GM21528 (cell line): ENCODE measurements around the gene DHCR24.

Source experiments
- ATAC-seq: cut with Tn5 transposase; IDR thresholded peaks from one replicate; pipeline ENCODE4 v1.9.1; 2021; ENCODE audit warnings: mild to moderate bottlenecking, moderate library complexity; ENCODE audit not compliant: unreplicated experiment, low FRiP score

The DHCR24 gene

DNA sequence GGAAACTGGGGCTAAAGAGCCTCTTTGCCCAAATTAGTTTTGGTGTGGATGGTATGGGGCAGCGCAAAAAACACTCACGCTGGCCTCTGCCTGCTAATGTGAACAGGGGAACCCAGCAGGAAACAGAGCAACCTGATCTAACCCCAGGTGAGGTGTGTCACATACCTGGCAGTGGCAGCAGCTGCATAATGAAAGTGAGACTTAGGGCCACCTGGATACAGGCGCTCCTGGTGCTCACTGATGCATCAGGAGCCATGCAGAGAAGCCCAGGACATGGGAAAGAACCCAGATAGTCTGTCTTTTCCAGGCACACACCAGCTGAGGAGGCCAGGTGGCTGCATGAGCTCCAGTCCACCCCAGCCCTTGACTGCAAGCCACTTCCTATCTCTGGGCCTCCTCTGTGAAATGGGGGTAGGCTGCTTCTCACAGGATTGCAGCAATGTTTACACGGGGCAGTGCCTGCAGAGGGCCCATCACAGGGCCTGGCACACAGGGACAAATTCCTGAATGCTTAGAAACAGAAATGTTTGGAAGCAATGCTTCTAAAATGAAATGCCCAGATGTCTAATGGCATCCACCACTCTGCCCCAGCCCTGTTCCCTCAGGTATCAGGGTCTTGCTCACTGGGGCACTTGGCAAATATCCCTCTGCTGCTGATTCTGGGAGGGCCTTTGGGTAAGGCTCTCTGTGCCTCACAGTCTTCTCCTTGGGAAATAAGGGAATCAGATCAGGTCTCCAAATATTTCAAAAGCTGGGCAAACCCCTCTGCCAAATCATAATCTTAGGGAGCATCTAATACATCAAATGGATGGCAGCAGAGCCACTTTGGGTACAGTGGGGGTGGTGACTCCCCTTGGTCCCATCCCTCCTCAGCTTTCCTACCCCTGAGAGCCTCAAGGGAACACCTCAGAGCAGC is 19.9 kb downstream of the DHCR24 start:
- no peak for ATAC-seq

DNA sequence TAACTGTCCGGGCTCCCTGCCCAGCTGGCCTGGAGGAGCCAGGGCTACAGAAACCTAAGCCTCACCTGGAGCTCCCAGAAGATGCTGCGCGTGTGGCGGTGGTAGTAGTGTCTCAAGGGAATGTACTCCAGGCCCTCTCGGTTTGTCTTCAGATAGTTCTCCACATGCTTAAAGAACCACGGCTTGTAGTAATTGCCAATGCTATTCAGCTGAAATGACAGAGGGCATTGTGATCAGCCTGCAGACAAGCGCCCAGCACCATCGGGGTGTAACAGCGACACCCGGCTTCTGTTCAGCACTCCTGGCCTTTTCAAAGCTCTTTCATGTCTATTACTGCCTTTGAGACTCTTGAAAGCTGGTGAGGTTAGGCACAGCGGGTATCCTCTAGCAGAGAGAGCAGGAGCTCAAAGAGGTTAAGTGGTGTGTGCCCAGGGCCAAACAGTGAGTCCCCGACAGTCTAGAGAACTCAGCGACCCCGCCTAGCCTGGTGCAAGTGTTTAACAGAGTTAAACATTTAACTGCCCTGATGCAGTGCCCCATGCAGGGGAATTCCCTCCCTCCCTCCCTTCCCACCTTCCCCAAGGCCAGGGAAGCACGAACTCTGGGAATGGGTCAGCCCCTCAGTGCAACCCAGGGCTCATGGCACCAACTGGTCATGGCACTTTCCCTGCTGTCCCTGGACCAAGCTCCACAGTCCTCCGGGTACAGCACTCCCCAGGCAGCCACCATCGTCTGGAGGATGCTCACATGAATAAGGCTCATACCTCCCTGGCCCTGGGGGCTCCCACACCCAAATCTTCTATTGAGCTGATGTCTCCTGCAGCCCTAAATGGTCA is 21.5 kb downstream of the DHCR24 start:
- ATAC-seq, result no peak

DNA sequence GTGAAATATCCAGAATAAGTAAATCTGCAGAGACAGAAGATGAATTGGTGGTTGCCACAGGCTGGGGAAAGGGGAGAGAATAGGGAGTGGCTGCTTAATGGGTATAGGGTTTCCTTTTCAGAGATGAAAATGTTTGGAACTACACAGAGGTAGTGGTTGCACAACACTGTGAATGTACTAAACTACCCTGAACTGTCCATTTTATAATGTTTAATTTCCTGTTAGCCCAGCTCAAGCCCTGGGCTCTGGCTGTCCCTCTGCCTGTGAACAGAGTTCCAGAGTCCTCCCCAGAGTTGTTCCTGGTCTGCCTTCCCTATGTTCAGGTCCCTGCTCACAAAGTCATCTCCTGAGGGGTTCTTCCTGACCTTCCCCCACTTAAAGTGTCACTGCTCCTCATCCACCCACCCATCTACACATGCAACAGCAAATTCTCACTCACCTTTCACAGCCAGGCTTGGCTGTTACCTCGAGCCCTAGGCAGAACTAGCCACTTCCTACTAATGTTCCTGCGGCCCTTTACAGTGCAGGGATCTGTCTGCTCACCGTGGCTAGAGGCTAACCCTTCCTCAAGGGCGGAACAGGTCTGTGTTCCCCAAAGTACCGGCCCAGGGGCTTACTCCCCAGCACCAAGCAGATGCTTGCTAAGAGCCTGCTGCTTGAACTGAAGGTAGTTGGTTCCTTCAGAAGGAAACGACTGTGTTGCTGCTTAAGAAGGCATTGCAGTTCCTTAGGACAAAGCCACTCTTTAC is 22.4 kb downstream of the DHCR24 start:
- no peak for ATAC-seq

- ATAC-seq, result no peak
These were observed 23.7 kb downstream of the DHCR24 start for GRCh38 chr1:54863267-54863665.

DNA sequence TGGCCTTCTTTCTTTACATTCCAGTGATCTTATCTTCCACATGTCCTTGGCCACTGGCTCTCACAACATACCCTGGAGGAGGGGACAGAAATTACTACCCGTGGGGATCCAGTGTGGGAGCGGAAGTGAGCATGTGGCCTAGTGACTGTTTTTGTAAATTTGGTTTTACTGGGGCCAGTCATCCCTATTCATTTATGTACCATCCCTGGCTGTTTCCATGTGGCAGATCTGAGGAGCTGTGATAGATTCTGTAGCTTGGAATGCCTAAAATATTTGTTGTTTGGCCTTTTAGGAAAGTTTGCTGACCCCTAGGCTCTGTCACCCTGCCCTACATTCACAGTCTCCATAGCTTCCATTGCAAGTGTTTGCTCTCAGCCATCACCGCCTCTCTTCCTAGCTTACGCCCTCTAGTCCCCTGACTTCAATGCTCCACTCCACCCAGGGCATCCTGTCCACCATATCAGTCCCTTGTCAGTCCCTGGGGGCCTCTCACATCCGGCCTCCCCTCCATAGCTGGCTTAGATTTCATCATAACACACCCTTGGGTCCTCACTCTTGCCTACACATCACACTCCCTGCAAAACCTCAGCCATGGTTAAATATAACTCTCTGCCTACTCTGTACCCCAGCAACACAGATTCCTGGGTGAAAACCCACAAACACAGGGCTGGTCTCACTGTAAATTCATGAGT is 25.8 kb downstream of the DHCR24 start:
- no peak for ATAC-seq

DNA sequence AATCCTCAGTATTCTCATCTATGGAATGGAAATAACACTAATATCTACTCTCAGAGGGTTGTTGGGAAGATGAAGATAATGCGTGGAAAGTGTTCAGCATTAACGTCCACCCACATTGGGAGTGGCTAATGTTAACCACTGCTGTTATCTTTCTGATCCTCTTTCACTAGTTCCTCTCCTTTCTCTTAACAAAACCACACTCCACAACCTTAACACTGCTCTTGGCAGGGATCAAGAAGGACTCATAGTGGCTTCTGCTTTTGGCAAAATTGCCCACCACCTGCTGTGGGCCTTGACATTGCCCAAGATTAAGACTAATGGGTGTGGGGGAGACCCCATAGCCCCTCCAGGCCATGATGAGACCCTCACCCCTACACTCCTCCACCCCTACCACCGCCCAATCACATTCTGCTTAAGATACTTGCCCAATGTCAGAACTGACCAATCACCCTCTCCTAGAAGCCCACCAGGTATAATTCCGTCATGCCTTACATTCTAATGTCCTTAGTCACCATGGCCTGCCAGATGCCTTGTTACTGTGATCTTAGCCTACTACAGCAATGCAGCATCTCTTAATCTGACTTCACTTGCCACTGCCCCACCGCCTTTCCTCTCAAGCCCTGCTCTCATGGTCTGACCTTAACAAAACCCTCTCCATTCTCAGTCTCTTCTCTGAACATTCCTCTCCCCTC is 27.1 kb downstream of the DHCR24 start:
- ATAC-seq, result no peak

DNA sequence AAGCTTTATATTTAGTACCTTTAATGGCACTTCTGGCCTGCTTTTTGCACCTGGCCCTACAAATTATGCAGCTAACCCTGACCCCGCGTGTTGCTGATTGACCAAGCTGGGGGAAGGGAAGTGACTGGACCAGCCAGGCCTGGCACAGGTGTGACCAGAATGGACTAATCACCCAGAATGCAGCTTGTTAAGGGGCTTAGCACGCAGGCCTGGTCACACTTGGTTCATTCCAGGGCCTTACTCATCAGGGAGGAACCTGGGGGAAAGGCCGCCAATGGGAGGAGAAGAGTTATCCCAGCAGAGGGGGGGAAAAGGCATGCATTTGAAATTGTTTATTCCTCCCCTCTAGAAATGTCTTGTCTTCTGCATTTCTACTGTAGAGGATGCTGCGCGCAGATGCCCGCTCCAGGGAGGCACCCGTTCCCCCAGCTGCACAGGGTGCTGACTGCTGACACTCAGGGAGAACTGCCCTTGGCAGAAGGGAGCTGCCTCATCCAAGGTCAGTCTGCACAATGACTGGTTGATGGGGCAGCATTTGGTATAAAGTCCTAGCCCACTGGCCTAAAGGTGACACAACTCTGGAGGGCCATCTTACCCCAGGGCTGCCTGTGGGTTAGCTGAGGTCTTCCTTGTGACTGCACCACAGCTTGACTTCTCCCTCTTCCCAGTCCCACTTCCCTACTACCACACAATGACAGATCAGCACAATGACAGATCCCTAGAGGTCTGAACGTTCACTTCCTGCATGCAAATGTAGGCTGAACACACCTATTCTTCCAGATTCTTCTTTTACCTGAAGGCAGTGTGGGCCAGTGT is 29.0 kb downstream of the DHCR24 start:
- ATAC-seq, result no peak

- ATAC-seq, result no peak
These were observed 29.9 kb downstream of the DHCR24 start for GRCh38 chr1:54857141-54857540.

DNA sequence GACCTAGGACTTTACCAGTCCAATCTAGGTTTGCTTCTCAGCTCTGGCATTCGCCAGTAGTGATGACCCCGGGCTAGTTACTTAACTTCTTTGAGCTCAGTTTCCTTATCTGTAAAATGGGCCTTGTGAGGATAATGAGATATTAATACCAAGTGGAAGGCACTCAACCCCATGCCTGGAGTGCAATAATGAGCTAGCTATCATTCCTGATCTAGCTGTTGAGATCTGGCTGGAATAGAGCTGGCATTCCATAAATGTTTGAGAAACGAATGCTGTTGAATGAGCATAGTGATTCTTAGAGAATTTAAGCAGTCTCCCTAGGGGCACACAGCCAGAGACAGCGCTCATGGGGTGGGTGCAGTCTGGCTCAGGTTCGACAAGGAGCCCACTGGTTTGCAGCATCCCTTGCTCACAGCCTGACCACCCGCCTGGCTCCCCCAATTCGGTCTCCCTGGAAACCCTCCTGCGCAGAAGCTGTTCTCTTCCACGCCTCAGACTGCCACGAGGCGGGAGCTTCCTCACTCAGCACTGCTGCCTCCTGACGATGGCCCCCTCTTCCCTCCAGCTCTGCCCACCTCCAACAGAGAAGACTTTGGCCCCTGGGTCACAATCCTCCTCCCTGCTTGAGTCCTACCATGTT is 32.5 kb downstream of the DHCR24 start:
- no peak for ATAC-seq

DNA sequence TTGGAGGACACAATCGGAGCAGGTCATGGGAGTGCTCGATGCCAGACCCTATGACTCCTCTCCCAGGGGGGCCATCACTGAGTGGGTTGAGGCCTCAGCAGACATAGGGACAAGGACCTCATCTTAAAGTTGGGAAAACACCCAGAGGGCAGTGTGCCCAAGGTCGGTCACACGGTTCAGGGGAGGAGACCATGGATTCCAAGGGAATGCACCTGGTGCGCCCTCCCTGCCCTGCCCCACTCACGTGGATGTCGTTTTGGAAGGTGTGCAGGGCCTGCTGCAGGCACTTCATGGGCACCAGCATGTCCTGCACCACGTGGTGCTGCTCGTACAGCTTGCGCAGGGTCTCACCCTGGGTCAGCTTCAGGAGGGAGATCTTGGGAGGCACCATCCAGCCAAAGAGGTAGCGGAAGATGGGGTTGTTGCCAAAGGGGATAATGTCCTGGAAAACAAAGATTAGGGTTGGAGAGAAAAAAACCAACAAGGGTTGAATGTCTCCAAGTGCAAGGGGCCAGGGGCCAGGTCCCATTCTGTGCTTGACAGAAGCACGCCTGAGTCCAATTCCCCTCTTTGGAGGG is 33.1 kb downstream of the DHCR24 start:
- ATAC-seq, result no peak

- no peak for ATAC-seq
These were observed 33.8 kb downstream of the DHCR24 start for GRCh38 chr1:54853096-54853792.

DNA sequence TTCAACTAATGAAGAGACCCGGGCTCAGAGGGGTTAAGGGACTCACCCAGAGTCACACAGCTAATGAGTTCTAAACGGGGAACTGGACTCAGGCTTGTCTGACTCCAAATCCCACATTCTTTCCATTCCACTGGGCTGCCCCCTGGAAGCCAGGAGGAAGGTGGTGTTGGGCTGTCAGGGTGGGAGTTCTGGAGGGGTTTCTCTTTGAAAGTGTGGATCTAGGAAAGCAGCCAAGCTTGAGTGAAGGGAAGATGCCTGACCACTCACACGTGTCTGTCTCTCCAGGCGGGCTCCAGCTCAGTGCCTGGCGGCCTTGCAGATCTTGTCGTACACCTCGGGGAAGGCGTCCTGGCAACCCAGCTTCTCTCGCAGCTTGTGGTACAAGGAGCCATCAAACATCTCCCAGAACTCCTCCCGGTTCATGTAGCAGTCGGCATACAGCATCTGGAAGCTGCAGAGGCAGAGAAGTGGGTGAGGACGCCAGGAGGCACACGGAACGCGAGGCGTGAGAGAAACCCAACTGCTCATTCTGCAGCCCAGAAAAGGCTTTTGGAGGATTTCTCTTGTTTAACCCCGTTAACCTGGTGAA is 35.0 kb downstream of the DHCR24 start:
- no peak for ATAC-seq

GRCh38 chr1:54851406-54851805 is 35.6 kb downstream of the DHCR24 start:
- no peak for ATAC-seq

GRCh38 chr1:54850737-54851136 is 36.3 kb downstream of the DHCR24 start:
- no peak for ATAC-seq

GRCh38 chr1:54850069-54850730 is 36.8 kb downstream of the DHCR24 start:
- no peak for ATAC-seq

DNA sequence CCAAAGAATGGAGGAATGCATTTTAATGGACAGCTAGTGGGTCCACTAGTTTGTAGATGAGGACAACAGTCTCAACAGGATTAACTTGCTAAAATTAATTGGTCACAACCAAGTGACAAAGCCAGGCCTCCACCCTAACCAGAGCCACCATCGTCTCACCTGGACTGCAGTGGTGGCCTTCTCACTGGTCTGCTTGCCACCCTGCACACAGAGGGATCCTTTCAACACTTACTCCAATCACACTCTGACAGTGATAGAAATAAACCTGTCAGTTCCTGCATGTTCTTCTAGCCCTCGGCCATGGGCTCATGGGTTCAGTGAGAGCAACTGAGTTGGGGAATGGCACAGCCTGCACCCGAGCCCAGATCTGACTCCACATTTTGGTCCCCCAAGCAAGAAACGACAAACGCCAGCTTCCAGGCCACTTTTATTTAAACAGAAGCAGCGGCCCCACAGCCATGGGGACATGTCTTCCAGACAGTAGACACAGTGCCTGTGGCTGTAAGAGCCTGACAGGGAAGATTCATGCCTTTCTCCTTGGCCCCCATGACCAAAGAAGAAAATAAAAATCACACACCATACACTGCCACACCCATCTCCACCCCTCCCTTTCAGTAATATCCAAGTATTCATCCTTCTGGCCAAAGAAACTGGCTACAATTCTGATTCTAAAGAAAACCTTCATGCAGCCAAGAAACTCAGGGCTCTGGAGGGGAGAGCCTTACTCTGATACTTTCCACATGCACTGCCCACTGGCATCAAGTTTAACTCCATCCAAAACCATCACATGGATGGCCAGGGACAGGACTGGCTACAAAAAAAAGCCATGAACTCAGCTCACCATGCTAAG is 37.6 kb downstream of the DHCR24 start:
- no peak for ATAC-seq
